K562 (cell line): ENCODE results near the gene COL20A1. TPM values are rescaled to one million over a fixed set of nuclear protein-coding genes. Genes with fewer than 3 reads are reported as not detected.

ENCODE experiments used
- ATAC-seq: fragments of 200-7000 bp; cut with Tn5 transposase; 3 replicates; pipeline ENCODE4 v1.9.1; 2020; ENCODE audit warnings: moderate library complexity
- BruUV-seq: library from RNA; stranded (reverse); fragments of 400-500 nt; replicated peaks from 2 replicates; lab custom pipeline; 2021; lab: Mats Ljungman, UMichigan
- CTCF ChIA-PET: fragments of 300-600 bp; formaldehyde crosslinking; extraction: SDS; loops from one replicate; lab custom pipeline; 2021; ENCODE audit warnings: low intra/inter-chr PET ratio; lab: Yijun Ruan, JAX
- POLR2A ChIA-PET: fragments of 300-600, 350-650 bp; sonication (Branson Sonifier 250); formaldehyde crosslinking; extraction: SDS; loops from one replicate; lab custom pipeline; 2021; ENCODE audit warnings: antibody characterized with exemption, inconsistent platforms; lab: Yijun Ruan, JAX
- DNase-seq, 4 experiments: peaks; one replicate each; pipeline versions ENCODE4 v3.0.0 to v3.0.0-alpha.2; 2011 to 2018; ENCODE audit warnings: low spot score in 3 of 4, mixed read lengths in 3 of 4; ENCODE audit errors: extremely low read depth in 1 of 4
- FAIRE-seq: peaks from 2 replicates; lab custom pipeline; 2011; peaks lifted over from hg19 to GRCh38; lab: Jason Lieb, UNC
- H2AFZ ChIP-seq: 2 replicates; pipeline ENCODE4 v1.6.0; 2011; ENCODE audit warnings: low read depth, low read length, control low read depth, inconsistent platforms
- H3K27ac ChIP-seq: fragments of 200-600 bp; 3 replicates; pipeline ENCODE4 v1.8.0; 2011; ENCODE audit warnings: low read depth, mild to moderate bottlenecking, control low read depth, inconsistent platforms, low read length, moderate library complexity, mixed read lengths; ENCODE audit errors: extremely low read depth
- H3K27me3 ChIP-seq, 2 experiments: fragments of 300-600 bp in 1 of 2; 2 replicates in 1 of 2; 3 replicates in 1 of 2; pipeline versions ENCODE4 v1.6.0 to v1.8.0; 2011; ENCODE audit warnings: inconsistent platforms in 2 of 2, low read length in 2 of 2, mild to moderate bottlenecking in 1 of 2, mixed read lengths in 1 of 2, moderate library complexity in 1 of 2; ENCODE audit not compliant: control insufficient read depth in 2 of 2, insufficient read depth in 2 of 2
- H3K36me3 ChIP-seq: fragments of 300-600 bp; 3 replicates; pipeline ENCODE4 v1.8.0; 2011; ENCODE audit warnings: mild to moderate bottlenecking, low read length, inconsistent platforms; ENCODE audit not compliant: control insufficient read depth, insufficient read depth
- H3K4me1 ChIP-seq, 2 experiments: fragments of 200-600 bp in 1 of 2; replicated peaks in 1 of 2; 2 replicates in 1 of 2; 3 replicates in 1 of 2; pipeline versions ENCODE4 v1.5.1 to v1.8.0; 2011; ENCODE audit warnings: inconsistent platforms in 2 of 2, low read length in 2 of 2, mild to moderate bottlenecking in 1 of 2, mixed read lengths in 1 of 2, moderate library complexity in 1 of 2; ENCODE audit not compliant: control insufficient read depth in 2 of 2, insufficient read depth in 2 of 2
- H3K4me2 ChIP-seq: 2 replicates; pipeline ENCODE4 v1.6.1; 2011; ENCODE audit warnings: low read length, control low read depth, inconsistent platforms, mixed read lengths; ENCODE audit not compliant: insufficient read depth
- H3K4me3 ChIP-seq: fragments of 200-600 bp; sonication (generic), shearing (Covaris generic); 2 replicates; pipeline ENCODE4 v1.5.1; 2016; ENCODE audit warnings: control low read depth, inconsistent platforms
- H3K79me2 ChIP-seq: fragments of 200-600 bp; 3 replicates; pipeline ENCODE4 v1.8.0; 2011; ENCODE audit warnings: low read length, inconsistent platforms; ENCODE audit not compliant: control insufficient read depth, insufficient read depth
- H3K9ac ChIP-seq, 2 experiments: 2 replicates each; pipeline versions ENCODE4 v1.6.0 to v1.6.1; 2011; ENCODE audit warnings: low read depth in 2 of 2, low read length in 2 of 2, control low read depth in 1 of 2, inconsistent platforms in 1 of 2, mild to moderate bottlenecking in 1 of 2, mixed read lengths in 1 of 2; ENCODE audit not compliant: insufficient read depth in 1 of 2
- H3K9me1 ChIP-seq: one replicate; pipeline ENCODE4 v1.6.0; 2011; ENCODE audit warnings: inconsistent platforms, mild to moderate bottlenecking, low read length, moderate library complexity; ENCODE audit not compliant: control insufficient read depth, insufficient read depth
- H3K9me3 ChIP-seq: replicated peaks from 2 replicates; pipeline ENCODE4 v1.5.1; 2011; ENCODE audit warnings: low read depth, low read length, inconsistent platforms; ENCODE audit not compliant: control insufficient read depth, insufficient read depth
- H4K20me1 ChIP-seq: replicated peaks from 2 replicates; pipeline ENCODE4 v1.6.1; 2011; ENCODE audit warnings: low read length, inconsistent platforms, mixed read lengths; ENCODE audit not compliant: control insufficient read depth, insufficient read depth
- ADNP ChIP-seq: fragments of 200-800 bp; sonication (Bioruptor generic); IDR thresholded peaks from 2 replicates; pipeline ENCODE4 v1.6.1; 2016; ENCODE audit warnings: missing genetic modification characterization, missing compliant biosample characterization
- CREB1 ChIP-seq, 2 experiments: sonication (generic) in 1 of 2; formaldehyde crosslinking in 1 of 2; IDR thresholded peaks; 2 replicates each; pipeline versions ENCODE4 v1.6.1 to v1.8.0; 2012 to 2022; ENCODE audit warnings: inconsistent platforms in 1 of 2, mild to moderate bottlenecking in 1 of 2, missing genetic modification reagents in 1 of 2, moderate library complexity in 1 of 2
- EP300 ChIP-seq: IDR thresholded peaks from 2 replicates; pipeline ENCODE4 v1.6.1; 2012; ENCODE audit warnings: low read length, improper control_type of control experiment
- ERF ChIP-seq: fragments of 450-650 bp; formaldehyde crosslinking; IDR thresholded peaks from 2 replicates; pipeline ENCODE4 v1.4.0; 2020; ENCODE audit warnings: mild to moderate bottlenecking, mixed read lengths
- HNRNPUL1 ChIP-seq: fragments of 200-400 bp; formaldehyde crosslinking; IDR thresholded peaks from 2 replicates; pipeline ENCODE4 v1.6.1; 2017; ENCODE audit warnings: low read length
- KLF1 ChIP-seq: fragments of 450-650 bp; IDR thresholded peaks from 2 replicates; pipeline ENCODE4 v1.6.1; 2016; ENCODE audit warnings: missing genetic modification characterization, missing compliant biosample characterization
- L3MBTL2 ChIP-seq: fragments of 450-650 bp; IDR thresholded peaks from 2 replicates; pipeline ENCODE4 v1.6.1; 2016; ENCODE audit warnings: mild to moderate bottlenecking, moderate library complexity
- MCM2 ChIP-seq: fragments of 450-650 bp; IDR thresholded peaks from 2 replicates; pipeline ENCODE4 v1.6.1; 2017; ENCODE audit warnings: low read depth, mild to moderate bottlenecking
- NELFE ChIP-seq: IDR thresholded peaks from 2 replicates; pipeline ENCODE4 v1.6.1; 2011; ENCODE audit warnings: mild to moderate bottlenecking; ENCODE audit not compliant: insufficient read depth, insufficient read length
- PRMT5 ChIP-seq: sonication (generic); formaldehyde crosslinking; IDR thresholded peaks from 2 replicates; pipeline ENCODE4 v1.5.0; 2020; ENCODE audit warnings: missing genetic modification reagents
- TEAD2 ChIP-seq: fragments of 450-650 bp; IDR thresholded peaks from 2 replicates; pipeline ENCODE4 v1.6.1; 2016; ENCODE audit warnings: missing genetic modification characterization, control low read depth, missing compliant biosample characterization
- WGBS: fragments of 100-300 bp; shearing (Covaris generic); methylation state at CpG from one replicate; pipeline ENCODE4 v1.1.6; 2016; ENCODE audit warnings: low coverage, mixed read lengths; ENCODE audit not compliant: insufficient coverage; ENCODE audit errors: missing lambda C conversion rate; 5-methylcytosine and 5-hydroxymethylcytosine counted together
- in situ Hi-C: fragments of 300-500 bp; cut with MboI; formaldehyde crosslinking; loops from 4 replicates; pipeline ENCODE4 v1.15.0; 2018; ENCODE audit warnings: inconsistent platforms, mixed read lengths
- intact Hi-C: fragments of 100-400 bp; cut with micrococcal nuclease; formaldehyde crosslinking; loops from 2 replicates; pipeline ENCODE4 v1.14.2; 2022
- polyA plus RNA-seq, 8 experiments: library from polyadenylated mRNA; depleted of rRNA in 4 of 8; stranded (reverse) in 5 of 8; unstranded in 3 of 8; fragments of >200 nt; fragmentation: Nextera tagmentation in 2 of 8; fragmentation: Illumina TruSeq in 1 of 8; extraction: Ambion mirVana in 2 of 8; extraction: Trizol in 1 of 8; gene quantifications; 2 replicates each; pipeline versions ENCODE4 v1.2.1 to v1.2.3, GENCODE V29; 2011 to 2014; ENCODE audit warnings: inconsistent platforms in 1 of 8, missing spikeins in 1 of 8
- total RNA-seq, 7 experiments: library from RNA; depleted of rRNA in 6 of 7; stranded (reverse); fragments of >200 nt in 6 of 7; fragmentation: Illumina TruSeq in 2 of 7; extraction: Trizol in 2 of 7; gene quantifications; 2 replicates each; pipeline versions ENCODE4 v1.2.1 to v1.2.3, GENCODE V29; 2011 to 2021; ENCODE audit warnings: low replicate concordance in 1 of 7
- TF ChIP-seq, protein P1 (sequence below): sonication (generic); formaldehyde crosslinking; IDR thresholded peaks from 2 replicates; pipeline ENCODE4 v1.8.0; 2022; ENCODE audit warnings: mild to moderate bottlenecking, missing genetic modification reagents, borderline replicate concordance

COL20A1 gene
- total and polyA plus RNA-seq, 9 of the 15 experiments (the other 6 are each of a cell fraction or from before 2014, with no cell fraction given): not detected

GRCh38 chr20:63366390-63367365 is 73.7 kb downstream of the COL20A1 start:
- FAIRE-seq: no peak
- no peak for DNase-seq
- TF ChIP-seq HNRNPUL1: no peak
- no peak for TF ChIP-seq L3MBTL2
- TF ChIP-seq EP300: no peak
- no peak for TF ChIP-seq NELFE
- TF ChIP-seq ERF (CRISPR knock-in tag): no peak
- TF ChIP-seq, protein P1, sequence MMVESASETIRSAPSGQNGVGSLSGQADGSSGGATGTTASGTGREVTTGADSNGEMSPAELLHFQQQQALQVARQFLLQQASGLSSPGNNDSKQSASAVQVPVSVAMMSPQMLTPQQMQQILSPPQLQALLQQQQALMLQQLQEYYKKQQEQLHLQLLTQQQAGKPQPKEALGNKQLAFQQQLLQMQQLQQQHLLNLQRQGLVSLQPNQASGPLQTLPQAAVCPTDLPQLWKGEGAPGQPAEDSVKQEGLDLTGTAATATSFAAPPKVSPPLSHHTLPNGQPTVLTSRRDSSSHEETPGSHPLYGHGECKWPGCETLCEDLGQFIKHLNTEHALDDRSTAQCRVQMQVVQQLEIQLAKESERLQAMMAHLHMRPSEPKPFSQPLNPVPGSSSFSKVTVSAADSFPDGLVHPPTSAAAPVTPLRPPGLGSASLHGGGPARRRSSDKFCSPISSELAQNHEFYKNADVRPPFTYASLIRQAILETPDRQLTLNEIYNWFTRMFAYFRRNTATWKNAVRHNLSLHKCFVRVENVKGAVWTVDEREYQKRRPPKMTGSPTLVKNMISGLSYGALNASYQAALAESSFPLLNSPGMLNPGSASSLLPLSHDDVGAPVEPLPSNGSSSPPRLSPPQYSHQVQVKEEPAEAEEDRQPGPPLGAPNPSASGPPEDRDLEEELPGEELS (CRISPR knock-in tag): no peak
- no peak for TF ChIP-seq TEAD2
- TF ChIP-seq MCM2: no peak
- no peak for TF ChIP-seq PRMT5 (CRISPR knock-in tag)
- no peak for TF ChIP-seq KLF1 (tag)
- no peak for TF ChIP-seq ADNP (tag)
- TF ChIP-seq CREB1 (IDR thresholded peaks at IDR 0.05): no peak
- no peak for TF ChIP-seq CREB1 (CRISPR knock-in tag; IDR thresholded peaks at IDR 0.05)
- Histone ChIP-seq H3K79me2 (no peaks in the 10 kb centered on the region), H3K9ac (no peak overlapping the region), H3K36me3 (no peaks in the 10 kb centered on the region), H4K20me1 (peaks cover 1% of the 10 kb centered on the region), H3K4me3 (no peak overlapping the region), H3K4me1 (peaks cover 0 to 21% of the 10 kb centered on the region in 2 experiments; a peak in 2 of 5 replicates), H3K27me3 (peaks cover 8 to 73% of the 10 kb centered on the region in 2 experiments; a peak in 4 of 5 replicates), H2AFZ (no peak overlapping the region), H3K9me1 (no peaks in the 10 kb centered on the region), H3K4me2 (no peak overlapping the region), H3K27ac (no peak overlapping the region), H3K9me3 (no peaks in the 10 kb centered on the region)
- intact Hi-C loops: no loop called here
- ChIA-PET CTCF (no interaction called here), POLR2A (interaction anchor here (0.7 to 1.2 kb wide), 2 partner anchors 12 to 116 kb away, joined by 3 to 4 read pairs; no protein-coding TSS in a partner anchor)
- WGBS: 8% methylated on average over 30 of the region's 30 CpGs
- in situ Hi-C loops: no loop called here
- no TSS peak for BruUV-seq
- no peak for ATAC-seq
